Liver (tissue), 9 donors: ENCODE results near the gene RIMBP3C. TPM values are rescaled to one million over a fixed set of nuclear protein-coding genes. Genes with fewer than 3 reads are reported as not detected.
"Not testable (repeated sequence)": the region's sequence is repeated elsewhere in the genome, so short reads cannot be mapped to it uniquely, and the experiment has no call there.

Source experiments
- DNase-seq: peaks from one replicate; pipeline ENCODE4 v3.0.0-alpha.2; 2017; ENCODE audit warnings: low spot score
- H3K27ac ChIP-seq, 2 donors: one replicate each; pipeline ENCODE4 v1.7.0; 2013; ENCODE audit warnings: inconsistent platforms in 2 of 2, low read length in 2 of 2, control low read depth in 1 of 2, low read depth in 1 of 2, mild to moderate bottlenecking in 1 of 2
- H3K27me3 ChIP-seq, 4 donors: one replicate each; pipeline versions ENCODE4 v1.6.1 to v1.7.0; 2013; ENCODE audit warnings: low read length in 3 of 4, inconsistent platforms in 1 of 4, mild to moderate bottlenecking in 1 of 4, moderate library complexity in 1 of 4; ENCODE audit not compliant: control insufficient read depth in 4 of 4, insufficient read depth in 4 of 4
- H3K36me3 ChIP-seq, 4 donors: one replicate each; pipeline versions ENCODE4 v1.6.1 to v1.7.0; 2013; ENCODE audit warnings: low read length in 3 of 4, mild to moderate bottlenecking in 3 of 4, low read depth in 1 of 4, moderate library complexity in 1 of 4; ENCODE audit not compliant: control insufficient read depth in 4 of 4, insufficient read depth in 3 of 4
- H3K4me1 ChIP-seq, 4 donors: one replicate each; pipeline versions ENCODE4 v1.6.1 to v1.7.0; 2013; ENCODE audit warnings: low read length in 3 of 4, mild to moderate bottlenecking in 3 of 4, moderate library complexity in 1 of 4; ENCODE audit not compliant: control insufficient read depth in 4 of 4, insufficient read depth in 4 of 4
- H3K4me3 ChIP-seq, 3 donors: one replicate each; pipeline versions ENCODE4 v1.6.1 to v1.7.0; 2013; ENCODE audit warnings: low read length in 3 of 3, control low read depth in 1 of 3, low read depth in 1 of 3, mild to moderate bottlenecking in 1 of 3
- H3K9ac ChIP-seq, 2 donors: one replicate each; pipeline ENCODE4 v1.7.0; 2013; ENCODE audit warnings: low read length in 2 of 2, mild to moderate bottlenecking in 2 of 2, moderate library complexity in 2 of 2, control low read depth in 1 of 2, low read depth in 1 of 2
- H3K9me3 ChIP-seq, 4 donors: one replicate each; pipeline versions ENCODE4 v1.6.1 to v1.7.0; 2013; ENCODE audit warnings: low read length in 3 of 4; ENCODE audit not compliant: control insufficient read depth in 4 of 4
- ATF3 ChIP-seq: IDR thresholded peaks from 2 replicates; pipeline ENCODE4 v1.6.1; 2016; ENCODE audit warnings: antibody characterized with exemption
- CTCF ChIP-seq: fragments of 150-350 bp; IDR thresholded peaks from 2 replicates; pipeline ENCODE4 v1.5.1; 2017; ENCODE audit warnings: improper control_type of control experiment, low read depth, low read length; ENCODE audit not compliant: missing input control
- EGR1 ChIP-seq, 2 donors: IDR thresholded peaks; 2 replicates each; pipeline ENCODE4 v1.6.1; 2016 to 2018; ENCODE audit warnings: antibody characterized with exemption in 2 of 2, low read depth in 2 of 2
- FOXA1 ChIP-seq: IDR thresholded peaks from 2 replicates; pipeline ENCODE4 v1.6.1; 2016; ENCODE audit warnings: antibody characterized with exemption
- FOXA2 ChIP-seq: IDR thresholded peaks from 2 replicates; pipeline ENCODE4 v1.6.1; 2016; ENCODE audit warnings: antibody characterized with exemption
- GABPA ChIP-seq, 2 donors: IDR thresholded peaks in 1 of 2; conservative IDR thresholded peaks in 1 of 2; 2 replicates each; pipeline ENCODE4 v1.6.1; 2016; ENCODE audit warnings: antibody characterized with exemption in 2 of 2, mild to moderate bottlenecking in 1 of 2, moderate library complexity in 1 of 2
- HNF4A ChIP-seq, 2 donors: conservative IDR thresholded peaks; 2 replicates each; pipeline ENCODE4 v1.6.1; 2016; ENCODE audit warnings: antibody characterized with exemption in 2 of 2, mild to moderate bottlenecking in 2 of 2
- JUND ChIP-seq, 2 donors: IDR thresholded peaks; 2 replicates each; pipeline ENCODE4 v1.6.1; 2016; ENCODE audit warnings: antibody characterized with exemption in 2 of 2
- MAX ChIP-seq: IDR thresholded peaks from 2 replicates; pipeline ENCODE4 v1.6.1; 2016; ENCODE audit warnings: antibody characterized with exemption
- NR2F2 ChIP-seq: IDR thresholded peaks from 2 replicates; pipeline ENCODE4 v1.6.1; 2016; ENCODE audit warnings: antibody characterized with exemption
- RAD21 ChIP-seq, 2 donors: IDR thresholded peaks; 2 replicates each; pipeline ENCODE4 v1.6.1; 2016; ENCODE audit warnings: antibody characterized with exemption in 2 of 2, mild to moderate bottlenecking in 2 of 2
- REST ChIP-seq: IDR thresholded peaks from 2 replicates; pipeline ENCODE4 v1.6.1; 2016; ENCODE audit warnings: antibody characterized with exemption, mild to moderate bottlenecking
- RXRA ChIP-seq, 2 donors: IDR thresholded peaks; 2 replicates each; pipeline ENCODE4 v1.6.1; 2017 to 2018; ENCODE audit warnings: antibody characterized with exemption in 2 of 2, mild to moderate bottlenecking in 1 of 2
- SP1 ChIP-seq: IDR thresholded peaks from 2 replicates; pipeline ENCODE4 v1.6.1; 2018; ENCODE audit warnings: antibody characterized with exemption, mild to moderate bottlenecking
- TAF1 ChIP-seq: conservative IDR thresholded peaks from 2 replicates; pipeline ENCODE4 v1.6.1; 2016; ENCODE audit warnings: antibody characterized with exemption, mild to moderate bottlenecking
- YY1 ChIP-seq: IDR thresholded peaks from 2 replicates; pipeline ENCODE4 v1.6.1; 2016; ENCODE audit warnings: antibody characterized with exemption, mild to moderate bottlenecking
- WGBS: extraction: QIAGEN DNeasy Blood & Tissue Kit; methylation state at CpG from one replicate; pipeline ENCODE4 v1.1.7; 2013; 5-methylcytosine and 5-hydroxymethylcytosine counted together
- polyA plus RNA-seq, 2 donors: library from polyadenylated mRNA; stranded (reverse) in 1 of 2; unstranded in 1 of 2; fragments of 200-250 nt in 1 of 2; fragments of >200 nt in 1 of 2; fragmentation: Nextera tagmentation in 1 of 2; extraction: Ambion mirVana in 1 of 2; gene quantifications; one replicate each; pipeline versions ENCODE4 v1.2.1 to v1.2.3, GENCODE V29; 2013 to 2015
- total RNA-seq, 2 donors: library from RNA; depleted of rRNA; stranded (reverse); fragments of >200 nt; gene quantifications; one replicate each; pipeline ENCODE4 v1.2.3, GENCODE V29; 2014
- TF ChIP-seq, protein P1 (sequence below): IDR thresholded peaks from 2 replicates; pipeline ENCODE4 v1.6.1; 2016; ENCODE audit warnings: antibody characterized with exemption
- donor health status: healthy.
- donor health status: healthy.
- donor health status: healthy.
- donor health status: healthy.
- donor health status: healthy.

RIMBP3C gene
- total and polyA plus RNA-seq, 4 donors, result 0.05 to 0.08 (median 0.05) TPM; not detected in 1

- TF ChIP-seq SP1 (no peak), HNF4A (conservative IDR thresholded peaks at IDR 0.05) (no peak), REST (no peak), ATF3 (no peak), JUND (IDR thresholded peaks at IDR 0.05) (no peak), MAX (no peak), NR2F2 (no peak), TAF1 (no peak), FOXA2 (no peak), YY1 (no peak), FOXA1 (no peak), EGR1 (IDR thresholded peaks at IDR 0.05; ENCODE audit: low read depth in 2 of 2) (no peak), RXRA (IDR thresholded peaks at IDR 0.05) (no peak), RAD21 (IDR thresholded peaks at IDR 0.05) (no peak), GABPA (IDR thresholded peaks at IDR 0.05 in 1 of 2, conservative IDR thresholded peaks at IDR 0.05 in 1 of 2) (no peak)
- TF ChIP-seq, protein P1, sequence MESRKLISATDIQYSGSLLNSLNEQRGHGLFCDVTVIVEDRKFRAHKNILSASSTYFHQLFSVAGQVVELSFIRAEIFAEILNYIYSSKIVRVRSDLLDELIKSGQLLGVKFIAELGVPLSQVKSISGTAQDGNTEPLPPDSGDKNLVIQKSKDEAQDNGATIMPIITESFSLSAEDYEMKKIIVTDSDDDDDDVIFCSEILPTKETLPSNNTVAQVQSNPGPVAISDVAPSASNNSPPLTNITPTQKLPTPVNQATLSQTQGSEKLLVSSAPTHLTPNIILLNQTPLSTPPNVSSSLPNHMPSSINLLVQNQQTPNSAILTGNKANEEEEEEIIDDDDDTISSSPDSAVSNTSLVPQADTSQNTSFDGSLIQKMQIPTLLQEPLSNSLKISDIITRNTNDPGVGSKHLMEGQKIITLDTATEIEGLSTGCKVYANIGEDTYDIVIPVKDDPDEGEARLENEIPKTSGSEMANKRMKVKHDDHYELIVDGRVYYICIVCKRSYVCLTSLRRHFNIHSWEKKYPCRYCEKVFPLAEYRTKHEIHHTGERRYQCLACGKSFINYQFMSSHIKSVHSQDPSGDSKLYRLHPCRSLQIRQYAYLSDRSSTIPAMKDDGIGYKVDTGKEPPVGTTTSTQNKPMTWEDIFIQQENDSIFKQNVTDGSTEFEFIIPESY, result no peak
- H3K36me3 ChIP-seq, result no peaks in the 10 kb centered on the region
- no peak for DNase-seq
- 89% methylated on average over 6 of the region's 6 CpGs for WGBS
- H3K4me3 ChIP-seq, result no peak overlapping the region
- H3K9ac ChIP-seq, result no peak overlapping the region
- no peaks in the 10 kb centered on the region for H3K27me3 ChIP-seq
- no peaks in the 10 kb centered on the region for H3K9me3 ChIP-seq
- peaks cover 0 to 13% (median 10%) of the 10 kb centered on the region in 4 donors for H3K4me1 ChIP-seq
- H3K27ac ChIP-seq, result no peak overlapping the region
Observed at GRCh38 chr22:21564411-21564810, 13.2 kb upstream of the RIMBP3C start.

- Histone ChIP-seq H3K4me3 (no peak overlapping the region), H3K27me3 (no peaks in the 10 kb centered on the region), H3K36me3 (no peaks in the 10 kb centered on the region), H3K9ac (no peak overlapping the region), H3K9me3 (no peaks in the 10 kb centered on the region), H3K4me1 (peaks cover 0 to 8% (median 5%) of the 10 kb centered on the region in 4 donors), H3K27ac (no peak overlapping the region)
- 96% methylated on average over 8 of the region's 8 CpGs for WGBS
- no peak for TF ChIP-seq FOXA1
- no peak for TF ChIP-seq ATF3
- no peak for TF ChIP-seq MAX
- no peak for TF ChIP-seq RAD21 (IDR thresholded peaks at IDR 0.05)
- no peak for TF ChIP-seq FOXA2
- no peak for TF ChIP-seq NR2F2
- no peak for TF ChIP-seq YY1
- TF ChIP-seq TAF1, result no peak
- no peak for TF ChIP-seq CTCF
- no peak for DNase-seq
Observed at GRCh38 chr22:21563912-21564311, 12.7 kb upstream of the RIMBP3C start.

DNA sequence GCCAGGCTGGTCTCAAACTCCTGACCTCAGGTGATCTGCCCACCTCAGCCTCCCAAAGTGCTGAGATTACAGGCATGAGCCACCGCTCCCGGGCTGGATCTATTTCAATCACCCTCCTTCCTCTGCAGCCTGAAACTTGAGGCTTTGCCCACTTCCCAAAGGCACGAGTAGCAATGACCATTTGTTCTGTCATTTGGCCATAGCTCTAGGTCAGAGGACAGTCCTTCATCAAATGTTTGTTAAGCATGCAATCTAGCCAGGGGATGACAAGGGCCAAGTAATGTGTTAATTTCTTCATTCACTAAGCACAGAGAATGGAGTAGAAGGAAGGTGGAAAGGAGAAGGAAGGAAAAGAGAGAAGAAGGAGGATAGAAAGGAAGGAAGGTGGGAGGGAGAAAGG is 9.4 kb upstream of the RIMBP3C start:
- not testable (repeated sequence) for H3K36me3 ChIP-seq, H3K4me3 ChIP-seq, H3K4me1 ChIP-seq, DNase-seq, H3K9me3 ChIP-seq, H3K27me3 ChIP-seq, H3K27ac ChIP-seq, H3K9ac ChIP-seq
- WGBS, result no CpG with 5 or more reads among the region's 3 CpGs
